Thyroid gland (tissue), 4 donors: ENCODE results near the gene ATP2A2. TPM values are rescaled to one million over a fixed set of nuclear protein-coding genes. Genes with fewer than 3 reads are reported as not detected.

Experiments used
- DNase-seq, 2 donors: peaks; one replicate each; pipeline ENCODE4 v3.0.0-alpha.2; 2019
- H3K27ac ChIP-seq, 3 donors: fragments of 200-600 bp; sonication (generic); 1 replicate in 2 of 3; 2 replicates in 1 of 3; pipeline ENCODE4 v1.5.1; 2016 to 2019; ENCODE audit warnings: mild to moderate bottlenecking in 1 of 3, moderate library complexity in 1 of 3
- H3K27me3 ChIP-seq: fragments of 200-600 bp; sonication (generic); one replicate; pipeline ENCODE4 v1.5.1; 2019
- H3K36me3 ChIP-seq, 2 donors: fragments of 200-600 bp; sonication (generic); one replicate each; pipeline ENCODE4 v1.5.1; 2016 to 2019
- H3K4me1 ChIP-seq, 2 donors: fragments of 200-600 bp; sonication (generic); one replicate each; pipeline ENCODE4 v1.5.1; 2017 to 2019
- H3K4me3 ChIP-seq, 3 donors: fragments of 200-600 bp; sonication (generic); replicated peaks in 1 of 3; 1 replicate in 2 of 3; 2 replicates in 1 of 3; pipeline ENCODE4 v1.5.1; 2016; ENCODE audit warnings: mild to moderate bottlenecking in 1 of 3
- H3K9me3 ChIP-seq: fragments of 200-600 bp; sonication (generic); one replicate; pipeline ENCODE4 v1.5.1; 2017
- POLR2A ChIP-seq, 2 donors: fragments of 450-650 bp; IDR thresholded peaks; one replicate each; pipeline ENCODE4 v1.6.1; 2017; ENCODE audit warnings: antibody characterized with exemption in 2 of 2, mild to moderate bottlenecking in 2 of 2, moderate library complexity in 1 of 2
- WGBS, 2 donors: methylation state at CpG; one replicate each; pipeline ENCODE4 v1.1.5; 2017; 5-methylcytosine and 5-hydroxymethylcytosine counted together
- intact Hi-C: fragments of 100-400 bp; cut with DNase I; formaldehyde crosslinking; loops from one replicate; pipeline ENCODE4 v1.15.1; 2023
- total RNA-seq, 4 donors: library from RNA; depleted of rRNA; stranded (reverse); fragments of >200 nt; gene quantifications; one replicate each; pipeline ENCODE4 v1.2.3, GENCODE V29; 2016
- TF ChIP-seq, protein P1 (sequence below), 6 experiments: fragments of 200-600 bp in 3 of 6; fragments of 450-650 bp in 3 of 6; sonication (generic) in 3 of 6; IDR thresholded peaks; one replicate each; pipeline ENCODE4 v1.5.1; 2016 to 2019; ENCODE audit warnings: antibody characterized with exemption in 6 of 6, mild to moderate bottlenecking in 2 of 6, inconsistent platforms in 1 of 6, moderate library complexity in 1 of 6

The ATP2A2 gene
- total RNA-seq, 4 donors from 2014 or later: 126 to 220 (median 174) TPM

DNA sequence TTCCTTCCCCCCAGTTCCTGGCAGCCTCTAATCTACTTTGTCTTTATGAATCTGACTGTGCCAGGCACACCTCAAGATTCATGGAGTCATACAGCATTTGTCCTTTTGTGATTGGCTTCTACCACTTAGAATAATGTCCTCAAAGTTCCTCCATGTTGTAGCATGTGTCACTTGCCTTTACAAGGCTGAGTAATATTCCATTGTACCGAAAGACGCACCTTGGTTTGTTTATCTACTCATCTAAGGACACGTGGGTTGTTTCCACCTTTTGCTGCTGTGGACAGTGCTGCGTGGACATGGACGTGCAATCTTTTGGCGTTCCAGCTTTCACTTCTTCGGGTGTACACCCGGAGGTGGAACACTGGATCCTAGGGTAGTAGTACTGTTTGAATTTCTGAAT, 88.9 kb downstream of the ATP2A2 start:
- TF ChIP-seq POLR2A (IDR thresholded peaks at IDR 0.05): no peak
- TF ChIP-seq, protein P1, sequence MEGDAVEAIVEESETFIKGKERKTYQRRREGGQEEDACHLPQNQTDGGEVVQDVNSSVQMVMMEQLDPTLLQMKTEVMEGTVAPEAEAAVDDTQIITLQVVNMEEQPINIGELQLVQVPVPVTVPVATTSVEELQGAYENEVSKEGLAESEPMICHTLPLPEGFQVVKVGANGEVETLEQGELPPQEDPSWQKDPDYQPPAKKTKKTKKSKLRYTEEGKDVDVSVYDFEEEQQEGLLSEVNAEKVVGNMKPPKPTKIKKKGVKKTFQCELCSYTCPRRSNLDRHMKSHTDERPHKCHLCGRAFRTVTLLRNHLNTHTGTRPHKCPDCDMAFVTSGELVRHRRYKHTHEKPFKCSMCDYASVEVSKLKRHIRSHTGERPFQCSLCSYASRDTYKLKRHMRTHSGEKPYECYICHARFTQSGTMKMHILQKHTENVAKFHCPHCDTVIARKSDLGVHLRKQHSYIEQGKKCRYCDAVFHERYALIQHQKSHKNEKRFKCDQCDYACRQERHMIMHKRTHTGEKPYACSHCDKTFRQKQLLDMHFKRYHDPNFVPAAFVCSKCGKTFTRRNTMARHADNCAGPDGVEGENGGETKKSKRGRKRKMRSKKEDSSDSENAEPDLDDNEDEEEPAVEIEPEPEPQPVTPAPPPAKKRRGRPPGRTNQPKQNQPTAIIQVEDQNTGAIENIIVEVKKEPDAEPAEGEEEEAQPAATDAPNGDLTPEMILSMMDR (IDR thresholded peaks at IDR 0.05): no peak
- Histone ChIP-seq H3K27ac (peak overlapping the region; percentile 94 to 99 (median 95)), H3K4me1 (peaks cover 55 to 70% of the 10 kb centered on the region in 2 donors), H3K4me3 (no peak overlapping the region), H3K36me3 (peaks cover 4 to 12% of the 10 kb centered on the region in 2 donors), H3K9me3 (no peaks in the 10 kb centered on the region), H3K27me3 (no peaks in the 10 kb centered on the region)
- no peak for DNase-seq
- intact Hi-C loops: no loop called here
- 97 to 98% methylated on average over 8 of the region's 8 CpGs for WGBS, 2 donors

DNA sequence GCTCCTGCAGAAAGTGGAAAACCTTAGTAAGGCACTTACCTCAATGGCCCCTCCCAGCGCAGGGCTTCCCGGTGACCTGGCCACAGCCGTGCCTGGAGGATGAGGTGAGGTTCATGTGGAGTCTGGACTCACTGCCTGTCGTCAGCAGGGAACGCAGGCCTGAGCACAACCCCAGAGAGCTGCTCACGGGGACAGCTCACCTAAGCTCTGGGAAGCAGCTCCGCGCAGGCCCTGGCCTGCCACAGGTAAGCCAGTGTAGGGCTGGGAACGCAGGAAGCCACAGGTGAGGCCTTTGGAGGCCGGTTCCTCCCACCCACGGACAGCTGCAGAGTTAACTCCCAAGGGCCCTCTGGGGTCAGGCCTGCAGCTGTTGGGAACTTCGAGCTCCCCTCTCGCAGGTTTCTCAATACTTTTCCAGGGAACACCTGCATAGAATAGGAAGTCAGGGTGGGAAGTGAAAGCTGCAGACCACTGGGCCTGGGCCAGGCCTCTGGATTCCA, 89.7 kb downstream of the ATP2A2 start:
- 61% methylated on average over 7 of the region's 13 CpGs; no CpG with 5 or more reads in 1 of the 2 donors for WGBS, 2 donors
- intact Hi-C loops: no loop called here
- TF ChIP-seq, protein P1 (IDR thresholded peaks at IDR 0.05): no peak
- no peak for TF ChIP-seq POLR2A (IDR thresholded peaks at IDR 0.05)
- Histone ChIP-seq H3K4me3 (no peak overlapping the region), H3K4me1 (peaks cover 48 to 66% of the 10 kb centered on the region in 2 donors), H3K36me3 (peaks cover 11 to 17% of the 10 kb centered on the region in 2 donors), H3K27me3 (no peaks in the 10 kb centered on the region), H3K27ac (peak overlapping the region; percentile 94 to 99 (median 95)), H3K9me3 (no peaks in the 10 kb centered on the region)
- DNase-seq: peak; percentile 34 to 38

DNA sequence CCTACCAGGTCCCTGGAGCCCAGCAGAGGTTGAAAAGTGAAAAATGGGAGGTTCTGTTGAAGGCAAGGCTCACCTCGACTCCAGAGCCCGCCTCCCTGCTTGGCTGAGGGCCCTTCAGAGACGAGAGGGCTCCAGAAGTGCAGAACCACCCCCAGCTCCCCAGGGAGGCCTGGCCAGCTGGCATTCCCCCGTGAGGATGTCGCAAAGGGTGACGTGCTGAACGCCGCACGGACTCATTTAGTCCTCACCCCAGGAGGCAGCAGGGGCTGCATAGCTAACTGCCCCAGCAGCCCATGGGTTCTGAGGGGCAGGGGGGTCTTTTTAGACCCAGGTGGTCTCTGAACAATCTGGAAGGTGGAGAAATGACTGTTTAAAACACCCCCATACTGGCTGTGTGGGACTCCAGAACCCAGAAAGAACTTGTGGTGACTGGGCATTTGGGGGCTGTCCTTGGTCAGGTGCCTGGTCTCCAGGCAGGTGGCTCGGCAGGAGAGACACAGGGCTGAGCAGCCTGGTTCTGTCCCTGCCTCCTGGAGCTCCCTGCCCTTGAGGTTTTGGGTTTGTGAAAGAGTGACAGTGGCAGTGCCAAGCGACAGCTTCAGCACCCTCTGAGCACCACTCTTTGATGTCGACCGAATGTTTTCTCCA, 90.5 kb downstream of the ATP2A2 start:
- TF ChIP-seq, protein P1 (IDR thresholded peaks at IDR 0.05): peak in 1 of 6 experiments; percentile 7
- peak in 1 of 2 donors; percentile 90 for TF ChIP-seq POLR2A (IDR thresholded peaks at IDR 0.05)
- H3K36me3 ChIP-seq: peaks cover 15 to 20% of the 10 kb centered on the region in 2 donors

DNA sequence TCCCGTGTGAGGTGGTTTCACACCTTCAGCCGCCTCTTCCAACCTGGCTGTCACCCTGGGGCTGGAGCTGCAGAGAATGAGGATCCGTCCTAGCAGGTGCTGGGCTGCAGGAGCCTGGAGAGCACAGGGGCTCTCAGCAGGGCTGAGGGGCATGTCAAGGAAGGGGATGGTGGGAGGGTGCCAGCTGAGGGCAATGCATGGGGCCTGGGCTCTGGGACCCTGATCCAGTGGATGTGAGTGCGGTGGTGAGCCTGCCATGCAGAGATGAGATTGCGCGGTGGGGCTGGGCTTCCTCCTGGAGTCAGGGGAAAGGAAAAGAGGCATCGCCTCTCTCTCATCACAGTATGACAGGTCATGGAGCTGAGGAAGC, 91.0 kb downstream of the ATP2A2 start:
- Histone ChIP-seq H3K4me1 (peaks cover 36 to 53% of the 10 kb centered on the region in 2 donors), H3K9me3 (no peaks in the 10 kb centered on the region), H3K27ac (peak overlapping the region; percentile 94 to 99 (median 95)), H3K4me3 (no peak overlapping the region), H3K36me3 (peaks cover 15 to 20% of the 10 kb centered on the region in 2 donors), H3K27me3 (no peaks in the 10 kb centered on the region)
- WGBS, 2 donors: 76 to 96% methylated on average over 4 to 6 of the region's 7 CpGs
- TF ChIP-seq POLR2A (IDR thresholded peaks at IDR 0.05): no peak
- TF ChIP-seq, protein P1 (IDR thresholded peaks at IDR 0.05): no peak
- no peak for DNase-seq
- intact Hi-C loops: no loop called here

More for the DNA sequence above, 90.5 kb downstream of the ATP2A2 start:
- intact Hi-C loops: no loop called here
- no peaks in the 10 kb centered on the region for H3K9me3 ChIP-seq
- 14 to 45% methylated on average over 4 to 13 of the region's 13 CpGs for WGBS, 2 donors
- no peak overlapping the region for H3K4me3 ChIP-seq
- peak overlapping the region; percentile 94 to 99 (median 95) for H3K27ac ChIP-seq
- peak; percentile 97 to 98 for DNase-seq
- H3K4me1 ChIP-seq: peaks cover 41 to 59% of the 10 kb centered on the region in 2 donors
- H3K27me3 ChIP-seq: no peaks in the 10 kb centered on the region

DNA sequence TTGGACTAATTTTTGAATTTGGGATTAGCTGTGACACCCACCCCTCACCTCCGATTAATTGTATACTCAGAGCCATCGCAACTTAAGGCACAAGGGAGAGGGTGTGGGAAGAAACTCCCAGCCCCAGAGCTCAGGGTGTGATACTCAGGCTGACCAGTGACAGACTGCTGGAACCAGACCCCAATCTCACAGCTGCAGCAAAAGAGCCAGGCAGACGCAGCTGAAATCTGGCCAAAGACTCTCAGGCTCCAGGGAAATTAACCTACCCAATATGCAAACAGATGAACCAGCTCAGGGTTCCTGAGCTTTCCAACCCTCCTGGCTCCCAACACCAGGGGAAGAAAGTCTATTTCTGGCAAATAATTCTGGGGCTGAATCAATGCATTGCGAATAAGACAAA, 92.0 kb downstream of the ATP2A2 start:
- WGBS, 2 donors: 74 to 84% methylated on average over 4 of the region's 4 CpGs
- intact Hi-C loops: no loop called here
- TF ChIP-seq, protein P1 (IDR thresholded peaks at IDR 0.05): no peak
- TF ChIP-seq POLR2A (IDR thresholded peaks at IDR 0.05): no peak
- Histone ChIP-seq H3K9me3 (no peaks in the 10 kb centered on the region), H3K4me3 (no peak overlapping the region), H3K36me3 (peaks cover 15 to 25% of the 10 kb centered on the region in 2 donors), H3K27ac (peak overlapping the region in 2 of 3 donors; percentile 95 to 99), H3K27me3 (no peaks in the 10 kb centered on the region), H3K4me1 (peaks cover 33 to 45% of the 10 kb centered on the region in 2 donors)
- no peak for DNase-seq
